SU-DHL-6 (cell line): ENCODE measurements around the gene ZNF224.

Source experiments
- EZH2phosphoT487 ChIP-seq: fragments of 200-600 bp; sonication (generic), shearing (Covaris generic); conservative IDR thresholded peaks from 2 replicates; pipeline ENCODE4 v1.6.1; 2018; ENCODE audit warnings: mild to moderate bottlenecking, antibody characterized with exemption, low read length, moderate library complexity, mixed read lengths
- TF ChIP-seq, protein P1 (sequence below): fragments of 200-600 bp; sonication (generic); IDR thresholded peaks from one replicate; pipeline ENCODE4 v1.5.1; 2017; ENCODE audit warnings: antibody characterized with exemption, mild to moderate bottlenecking, low read length, moderate library complexity; ENCODE audit not compliant: insufficient read depth, poor library complexity, severe bottlenecking

DNA sequence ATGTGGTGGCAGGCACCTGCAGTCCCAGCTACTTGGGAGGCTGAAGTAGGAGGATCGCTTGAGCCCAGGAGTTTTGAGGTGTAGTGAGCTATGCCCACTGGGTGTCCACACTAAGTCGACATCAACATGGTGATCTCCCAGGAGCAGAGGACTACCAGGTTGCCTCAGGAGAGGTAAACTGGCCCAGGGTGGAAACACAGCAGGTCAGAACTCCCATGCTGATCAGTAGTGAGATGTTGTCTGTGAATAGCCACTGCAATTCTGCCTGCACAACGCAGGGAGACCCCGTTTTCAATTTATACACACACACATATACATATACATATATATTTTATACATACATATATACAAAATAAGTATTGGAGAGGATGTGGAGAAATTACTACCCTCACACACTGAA lies 2.1 kb upstream of the ZNF224 start:
- TF ChIP-seq, protein P1, sequence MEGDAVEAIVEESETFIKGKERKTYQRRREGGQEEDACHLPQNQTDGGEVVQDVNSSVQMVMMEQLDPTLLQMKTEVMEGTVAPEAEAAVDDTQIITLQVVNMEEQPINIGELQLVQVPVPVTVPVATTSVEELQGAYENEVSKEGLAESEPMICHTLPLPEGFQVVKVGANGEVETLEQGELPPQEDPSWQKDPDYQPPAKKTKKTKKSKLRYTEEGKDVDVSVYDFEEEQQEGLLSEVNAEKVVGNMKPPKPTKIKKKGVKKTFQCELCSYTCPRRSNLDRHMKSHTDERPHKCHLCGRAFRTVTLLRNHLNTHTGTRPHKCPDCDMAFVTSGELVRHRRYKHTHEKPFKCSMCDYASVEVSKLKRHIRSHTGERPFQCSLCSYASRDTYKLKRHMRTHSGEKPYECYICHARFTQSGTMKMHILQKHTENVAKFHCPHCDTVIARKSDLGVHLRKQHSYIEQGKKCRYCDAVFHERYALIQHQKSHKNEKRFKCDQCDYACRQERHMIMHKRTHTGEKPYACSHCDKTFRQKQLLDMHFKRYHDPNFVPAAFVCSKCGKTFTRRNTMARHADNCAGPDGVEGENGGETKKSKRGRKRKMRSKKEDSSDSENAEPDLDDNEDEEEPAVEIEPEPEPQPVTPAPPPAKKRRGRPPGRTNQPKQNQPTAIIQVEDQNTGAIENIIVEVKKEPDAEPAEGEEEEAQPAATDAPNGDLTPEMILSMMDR, result no peak
- TF ChIP-seq EZH2phosphoT487, result no peak
